Limb (tissue), 2 donors: ENCODE measurements around the gene TMA16.
A peak's percentile ranks its signal among the peaks of the same experiment; 100 is the strongest.
"Not testable (repeated sequence)": the region's sequence is repeated elsewhere in the genome, so short reads cannot be mapped to it uniquely, and the experiment has no call there.

Source experiments
- DNase-seq, 2 donors: peaks; one replicate each; pipeline ENCODE4 v3.0.0-alpha.2; 2016; ENCODE audit errors: extremely low spot score in 2 of 2

TMA16 gene

DNA sequence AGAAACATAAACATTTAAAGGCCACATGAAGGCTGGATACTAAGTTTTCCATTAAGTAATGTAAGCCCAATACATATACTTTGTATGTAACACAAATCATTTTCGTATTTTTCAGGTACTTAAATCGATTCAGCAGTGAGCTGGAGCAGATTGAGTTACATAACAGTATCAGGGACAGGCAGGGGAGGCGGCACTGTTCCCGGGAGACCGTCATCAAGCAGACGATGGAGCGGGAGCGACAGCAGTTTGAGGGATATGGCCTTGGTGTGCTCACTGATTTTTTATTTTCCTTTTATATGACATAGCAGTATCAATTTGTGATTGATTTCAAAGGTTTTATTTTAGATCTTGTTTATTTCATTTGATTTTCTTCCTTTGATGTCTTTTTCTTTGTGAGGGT is 20.7 kb downstream of the TMA16 start:
- no peak for DNase-seq

- no peak for DNase-seq
These were observed 29.4 kb downstream of the TMA16 start for GRCh38 chr4:163523791-163524365.

DNA sequence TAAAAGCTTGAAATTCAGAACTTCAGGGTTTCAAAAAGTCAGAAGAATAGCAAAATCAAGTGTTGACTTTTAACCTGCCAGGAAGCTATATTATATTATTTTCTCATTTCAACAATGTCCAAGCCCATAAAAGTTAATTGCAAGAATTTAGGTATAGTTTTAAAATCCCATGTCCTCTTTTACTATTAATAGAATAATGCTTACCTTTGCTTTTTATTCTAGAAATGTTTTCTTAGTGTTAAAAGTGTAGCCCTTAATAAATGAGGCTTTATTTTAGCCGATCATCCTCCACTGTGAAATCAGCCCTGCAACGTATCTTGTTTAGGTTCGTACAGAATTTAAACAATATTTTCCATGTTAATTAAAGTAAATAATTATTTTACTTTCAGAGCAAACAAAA is 31.5 kb downstream of the TMA16 start:
- DNase-seq: no peak

DNA sequence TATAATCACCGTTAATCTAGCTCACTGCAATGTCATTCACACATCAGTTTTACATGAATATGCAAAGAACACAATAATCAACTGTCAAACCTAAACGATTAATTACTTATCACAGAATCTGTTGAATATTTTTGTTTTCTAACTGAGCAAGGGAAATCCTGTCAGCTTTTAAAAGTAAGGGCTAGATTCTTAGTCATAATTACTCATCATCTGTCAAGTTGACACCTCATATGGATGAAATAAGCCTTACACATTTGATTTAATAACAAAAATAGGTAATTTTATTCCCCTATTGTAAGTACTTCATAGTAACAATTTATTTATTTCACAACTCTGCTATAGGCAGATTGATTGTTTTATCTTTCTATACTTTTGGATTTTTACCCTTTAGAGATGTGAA is 32.7 kb downstream of the TMA16 start:
- DNase-seq: no peak

- DNase-seq: no peak
These were observed 34.2 kb downstream of the TMA16 start for GRCh38 chr4:163528653-163529052.

DNA sequence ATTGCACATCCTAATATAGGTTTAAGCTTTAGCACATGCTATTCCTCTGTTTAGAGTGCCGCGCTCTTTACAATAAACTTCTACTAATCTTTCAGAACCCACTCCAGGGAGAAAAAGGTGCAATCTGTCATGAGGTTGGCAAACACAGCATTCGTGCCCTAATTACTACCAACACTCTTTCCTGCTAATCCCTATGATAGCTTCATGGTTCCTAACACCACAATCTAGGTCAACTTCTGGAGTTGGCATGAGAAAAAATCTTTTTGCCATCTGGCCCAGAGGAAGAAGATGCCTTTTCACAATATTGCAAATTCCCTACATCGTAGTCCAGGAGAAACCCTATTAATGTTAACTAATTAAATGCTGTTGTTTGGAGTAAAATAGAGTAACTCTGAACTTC is 39.6 kb downstream of the TMA16 start:
- no peak for DNase-seq

DNA sequence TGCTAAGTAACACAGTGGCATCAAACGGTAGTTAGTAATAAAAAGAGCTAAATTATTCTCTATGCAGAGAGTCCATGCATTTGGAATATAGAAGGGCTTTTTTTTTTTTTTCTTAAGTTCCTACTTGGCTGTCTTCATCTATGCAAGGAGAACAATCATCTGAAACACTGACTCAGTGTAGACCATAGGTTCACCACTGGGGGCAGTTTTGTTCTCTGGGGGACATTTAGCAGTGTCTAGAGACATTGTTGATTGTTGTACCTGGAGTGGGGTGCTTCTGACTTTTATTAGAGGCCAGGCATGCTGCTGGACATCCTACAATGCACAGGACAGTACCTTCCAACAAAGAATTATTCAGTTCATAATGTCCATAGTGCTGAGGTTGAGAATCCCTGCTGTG is 41.2 kb downstream of the TMA16 start:
- no peak for DNase-seq

- peak in 1 of 2 donors; percentile 44 for DNase-seq
These were observed 41.6 kb downstream of the TMA16 start for GRCh38 chr4:163536091-163536490.

GRCh38 chr4:163537114-163537513 is 42.6 kb downstream of the TMA16 start:
- no peak for DNase-seq

DNA sequence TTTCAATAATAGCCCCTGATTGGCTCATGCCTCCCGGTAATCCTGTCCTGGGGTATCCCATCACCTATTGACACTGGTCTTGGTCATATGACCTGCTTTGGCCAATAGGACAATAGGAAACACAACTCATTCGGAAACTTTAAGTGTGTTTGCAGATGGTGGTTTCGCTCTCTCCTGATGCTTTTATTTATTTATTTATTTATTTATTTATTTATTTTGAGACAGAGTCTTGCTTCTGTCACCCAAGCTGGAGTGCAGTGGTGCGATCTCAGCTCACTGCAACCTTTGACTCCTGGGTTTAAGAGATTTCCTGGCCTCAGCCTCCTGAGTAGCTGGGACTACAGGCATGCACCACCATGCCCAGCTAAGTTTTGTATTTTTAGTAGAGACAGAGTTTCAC is 44.3 kb downstream of the TMA16 start:
- DNase-seq: not testable (repeated sequence)

DNA sequence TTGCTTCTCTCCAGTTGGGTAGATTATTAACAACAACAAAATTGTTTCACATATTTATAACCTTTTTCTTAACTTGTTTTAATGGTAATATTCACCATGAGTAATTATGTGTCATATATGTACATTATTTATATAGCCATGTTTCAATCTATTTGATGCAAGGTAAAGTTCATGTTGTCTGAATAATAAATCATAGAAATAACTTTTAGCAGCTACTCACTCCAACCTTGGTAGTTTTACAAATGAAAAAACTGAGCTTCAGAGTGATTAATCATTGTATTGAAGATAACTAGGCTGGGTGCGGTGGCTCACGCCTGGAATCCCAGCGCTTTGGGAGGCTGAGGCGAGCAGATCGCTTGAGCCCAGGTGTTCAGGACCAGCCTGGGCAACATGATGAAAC is 46.0 kb downstream of the TMA16 start:
- no peak for DNase-seq

DNA sequence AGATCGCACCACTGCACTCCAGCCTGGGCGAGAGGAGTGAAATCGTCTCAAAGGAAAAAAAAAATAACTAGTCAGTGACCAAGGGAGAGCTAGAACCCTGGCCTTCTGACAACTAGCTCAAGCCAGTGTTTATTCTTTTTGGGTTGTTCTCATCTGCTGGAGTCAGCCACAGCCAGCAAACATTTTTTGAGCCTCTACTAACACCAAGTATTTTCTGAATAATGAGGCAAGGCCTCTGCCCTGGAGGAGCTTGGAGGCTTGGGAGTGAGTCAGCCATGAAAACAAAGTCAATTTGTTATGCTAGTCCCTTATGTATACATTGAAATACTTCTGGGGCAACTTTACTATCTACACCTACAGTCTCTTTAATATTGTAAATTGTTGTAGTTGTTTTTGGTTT is 46.5 kb downstream of the TMA16 start:
- DNase-seq: no peak

DNA sequence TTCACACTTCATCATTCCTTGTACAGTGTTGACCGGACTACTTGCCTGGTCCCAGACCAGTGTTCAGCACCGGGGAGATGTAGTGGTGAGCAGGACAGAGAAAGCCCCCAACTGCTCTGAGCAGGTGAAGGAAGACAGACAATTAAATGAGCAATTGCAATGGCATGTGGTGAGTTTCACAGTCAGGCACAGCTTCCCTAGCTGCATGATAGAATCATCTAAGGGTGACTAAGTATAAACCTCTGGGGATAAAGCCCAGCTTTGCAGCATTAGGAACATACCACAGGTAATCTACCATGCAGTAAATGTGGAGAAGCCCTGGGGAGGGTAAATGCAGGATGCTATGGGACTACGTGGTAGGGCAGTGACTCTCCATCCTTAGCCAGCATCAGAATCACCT is 47.8 kb downstream of the TMA16 start:
- no peak for DNase-seq

DNA sequence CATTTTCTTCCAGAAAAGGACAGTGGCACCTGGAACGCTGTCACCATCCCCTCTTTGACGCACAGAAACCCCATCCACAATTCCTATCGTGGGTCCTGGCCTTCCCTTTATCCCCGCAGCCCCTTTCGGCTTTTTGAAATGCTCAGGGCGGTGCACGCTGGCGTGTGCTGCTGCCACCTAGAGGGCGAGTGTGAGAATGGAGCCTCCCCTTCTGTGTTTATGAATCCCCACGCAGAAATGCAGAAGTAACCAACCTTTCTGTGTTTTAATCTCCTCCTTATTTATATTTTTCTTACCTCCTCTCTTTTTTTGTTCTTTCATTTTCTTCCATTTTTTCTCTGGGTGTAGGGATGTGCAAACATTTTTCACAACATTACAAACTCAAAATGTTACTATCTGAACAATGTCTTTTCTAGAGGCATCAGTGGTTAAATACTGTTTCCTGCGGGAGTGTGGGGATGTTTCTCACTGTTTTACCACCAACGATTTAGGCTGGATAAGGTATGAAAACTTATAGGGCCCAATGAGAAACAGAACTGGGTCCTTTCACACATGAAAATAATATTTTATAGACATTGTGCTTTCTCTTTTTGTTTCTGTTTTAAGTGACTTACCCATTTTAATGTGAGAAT is 50.0 kb downstream of the TMA16 start:
- DNase-seq: peak; percentile 47 to 79

DNA sequence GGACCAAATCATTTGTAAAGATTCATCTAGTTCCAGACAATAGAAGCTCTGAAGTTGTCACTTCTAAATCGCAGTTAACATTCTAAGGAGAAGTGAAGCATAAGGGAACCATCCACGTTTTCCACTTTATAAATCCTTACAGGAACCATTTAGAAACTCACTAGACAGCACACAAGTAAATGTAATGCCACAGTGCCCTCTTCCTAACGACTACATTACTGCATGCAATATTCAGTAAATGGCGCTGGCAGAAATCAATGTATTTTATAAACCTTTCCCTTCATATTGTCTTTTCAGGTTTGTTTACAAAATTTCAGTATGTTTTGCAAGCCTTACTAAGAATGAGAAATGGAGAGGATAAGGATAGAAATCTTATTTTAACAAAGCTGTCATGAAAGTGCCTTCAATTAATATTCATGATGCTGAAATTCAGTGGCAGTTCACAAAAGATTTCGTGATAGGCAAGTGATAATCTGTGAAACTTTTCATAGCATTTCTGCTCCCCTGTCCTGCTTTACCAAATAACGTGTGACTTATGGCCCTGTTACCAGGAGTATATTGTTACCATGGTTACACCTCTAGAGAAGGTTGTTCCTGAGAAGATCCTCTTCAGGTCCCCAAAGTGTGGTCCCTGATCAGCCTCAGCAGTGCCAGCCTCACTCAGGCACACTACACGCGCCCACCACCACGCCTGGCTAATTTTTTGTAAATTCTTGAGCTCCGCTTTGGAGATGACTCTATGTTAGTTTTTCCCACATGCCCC is 54.2 kb downstream of the TMA16 start:
- peak in 1 of 2 donors; percentile 76 for DNase-seq

GRCh38 chr4:163550869-163551267 is 56.4 kb downstream of the TMA16 start:
- no peak for DNase-seq

GRCh38 chr4:163553146-163553545 is 58.7 kb downstream of the TMA16 start:
- no peak for DNase-seq

GRCh38 chr4:163554870-163555465 is 60.5 kb downstream of the TMA16 start:
- peak in 1 of 2 donors; percentile 70 for DNase-seq

- DNase-seq: peak in 1 of 2 donors; percentile 27
These were observed 61.7 kb downstream of the TMA16 start for GRCh38 chr4:163556177-163556576.

DNA sequence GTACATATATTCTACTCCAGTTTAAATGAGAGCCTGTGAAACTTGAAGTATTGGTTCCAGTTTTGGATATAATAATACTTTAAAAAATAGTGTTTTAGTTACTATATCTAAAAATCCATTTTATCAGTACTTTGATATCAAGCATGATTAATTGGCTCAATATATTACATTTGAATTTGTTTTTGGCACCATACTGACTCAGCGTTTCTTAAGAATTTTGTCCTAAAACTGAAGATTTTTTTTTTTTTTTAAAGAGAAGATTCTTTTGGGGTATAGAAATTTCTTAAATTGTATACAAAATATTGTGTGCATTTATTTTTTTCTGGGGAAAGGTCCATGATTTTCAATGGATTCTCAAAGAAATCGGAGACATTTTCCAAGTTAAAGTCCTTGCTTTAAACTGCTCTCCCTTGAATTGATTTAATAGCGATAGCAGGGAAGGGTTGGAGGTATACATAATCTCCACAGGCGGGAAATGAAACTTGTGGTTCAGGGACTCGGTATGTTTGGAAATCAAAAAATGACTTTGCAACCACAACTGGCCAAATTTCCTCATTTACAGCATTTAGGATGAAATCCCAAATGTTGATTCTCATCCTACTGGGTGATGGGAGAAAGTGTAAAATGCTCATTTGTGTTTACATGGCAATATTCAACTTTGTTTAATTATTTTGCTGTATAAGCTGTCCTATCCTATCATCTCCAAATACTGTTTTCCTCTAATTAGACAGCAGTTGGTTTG is 62.3 kb downstream of the TMA16 start:
- DNase-seq: no peak

GRCh38 chr4:163558539-163559044 is 64.1 kb downstream of the TMA16 start:
- peak in 1 of 2 donors; percentile 3 for DNase-seq

DNA sequence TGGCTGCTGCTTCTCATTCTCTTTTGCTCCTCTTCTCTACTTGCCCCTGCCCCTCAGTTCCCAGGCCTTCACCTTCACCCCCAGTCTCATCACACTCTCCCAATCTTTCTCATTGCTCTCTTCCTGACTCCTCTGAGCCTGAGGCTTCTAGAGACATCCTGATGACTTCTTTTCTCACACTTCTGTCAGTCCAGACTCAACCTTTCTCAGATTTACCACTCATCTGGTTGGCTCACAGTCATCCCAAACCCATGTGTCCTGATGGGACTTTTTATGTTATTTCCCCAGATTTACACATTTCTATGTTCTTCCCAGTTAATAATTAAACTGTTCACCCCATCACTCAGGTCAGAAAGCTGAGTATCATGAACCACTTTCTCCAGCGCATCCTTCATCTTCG is 68.0 kb downstream of the TMA16 start:
- no peak for DNase-seq
